Testis (tissue), 2 donors: ENCODE data around the gene PPM1M.

Experiments
- POLR2A ChIP-seq: fragments of 450-650 bp; IDR thresholded peaks from one replicate; pipeline ENCODE4 v1.6.1; 2017; ENCODE audit warnings: antibody characterized with exemption, mild to moderate bottlenecking, moderate library complexity
- TF ChIP-seq, protein P1 (sequence below), 3 experiments: fragments of 450-650 bp in 2 of 3; fragments of 200-600 bp in 1 of 3; sonication (generic) in 1 of 3; IDR thresholded peaks; one replicate each; pipeline ENCODE4 v1.5.1; 2016 to 2019; ENCODE audit warnings: antibody characterized with exemption in 3 of 3, mild to moderate bottlenecking in 2 of 3, moderate library complexity in 1 of 3

- TF ChIP-seq, protein P1, sequence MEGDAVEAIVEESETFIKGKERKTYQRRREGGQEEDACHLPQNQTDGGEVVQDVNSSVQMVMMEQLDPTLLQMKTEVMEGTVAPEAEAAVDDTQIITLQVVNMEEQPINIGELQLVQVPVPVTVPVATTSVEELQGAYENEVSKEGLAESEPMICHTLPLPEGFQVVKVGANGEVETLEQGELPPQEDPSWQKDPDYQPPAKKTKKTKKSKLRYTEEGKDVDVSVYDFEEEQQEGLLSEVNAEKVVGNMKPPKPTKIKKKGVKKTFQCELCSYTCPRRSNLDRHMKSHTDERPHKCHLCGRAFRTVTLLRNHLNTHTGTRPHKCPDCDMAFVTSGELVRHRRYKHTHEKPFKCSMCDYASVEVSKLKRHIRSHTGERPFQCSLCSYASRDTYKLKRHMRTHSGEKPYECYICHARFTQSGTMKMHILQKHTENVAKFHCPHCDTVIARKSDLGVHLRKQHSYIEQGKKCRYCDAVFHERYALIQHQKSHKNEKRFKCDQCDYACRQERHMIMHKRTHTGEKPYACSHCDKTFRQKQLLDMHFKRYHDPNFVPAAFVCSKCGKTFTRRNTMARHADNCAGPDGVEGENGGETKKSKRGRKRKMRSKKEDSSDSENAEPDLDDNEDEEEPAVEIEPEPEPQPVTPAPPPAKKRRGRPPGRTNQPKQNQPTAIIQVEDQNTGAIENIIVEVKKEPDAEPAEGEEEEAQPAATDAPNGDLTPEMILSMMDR (IDR thresholded peaks at IDR 0.05), result no peak
- TF ChIP-seq POLR2A, result no peak
These were observed 16.9 kb downstream of the PPM1M start for GRCh38 chr3:52262447-52262846.
